IMR-90 (cell line): ENCODE data around the gene LRP1B. TPM values are rescaled to one million over a fixed set of nuclear protein-coding genes. Genes with fewer than 3 reads are reported as not detected.

ENCODE experiments used
- ATAC-seq: fragments of 200-7000 bp; cut with Tn5 transposase; 2 replicates; pipeline ENCODE4 v1.9.1; 2020; ENCODE audit warnings: low read depth, mild to moderate bottlenecking, moderate library complexity
- BruUV-seq: library from RNA; stranded (reverse); fragments of 400-500 nt; replicated peaks from 2 replicates; lab custom pipeline; 2021; lab: Mats Ljungman, UMichigan
- CTCF ChIA-PET: fragments of 300-600 bp; formaldehyde crosslinking; extraction: SDS; loops from one replicate; lab custom pipeline; 2021; ENCODE audit warnings: antibody characterized with exemption; lab: Yijun Ruan, JAX
- POLR2A ChIA-PET: fragments of 300-600 bp; sonication (Branson Sonifier 250); formaldehyde crosslinking; loops from one replicate; lab custom pipeline; 2022; ENCODE audit warnings: antibody characterized with exemption; ENCODE audit not compliant: unreplicated experiment; lab: Charles Lee
- DNase-seq: peaks from one replicate; pipeline ENCODE4 v3.0.0; 2013
- H2AFZ ChIP-seq: replicated peaks from 2 replicates; pipeline ENCODE3; 2013; ENCODE audit warnings: low read length, mild to moderate bottlenecking; ENCODE audit not compliant: poor library complexity
- H2AK5ac ChIP-seq: 2 replicates; pipeline ENCODE4 v1.6.1; 2013; ENCODE audit warnings: low read depth, low read length, inconsistent platforms
- H2AK9ac ChIP-seq: replicated peaks from 2 replicates; pipeline ENCODE3; 2013; ENCODE audit warnings: mild to moderate bottlenecking, low read depth, low read length, moderate library complexity; ENCODE audit not compliant: poor library complexity
- H2BK120ac ChIP-seq: 2 replicates; pipeline ENCODE4 v1.6.1; 2013; ENCODE audit warnings: low read depth, low read length, inconsistent platforms
- H2BK15ac ChIP-seq: 3 replicates; pipeline ENCODE4 v1.6.1; 2013; ENCODE audit warnings: low read depth, low read length, inconsistent platforms
- H2BK20ac ChIP-seq: 2 replicates; pipeline ENCODE4 v1.6.1; 2013; ENCODE audit warnings: low read depth, mild to moderate bottlenecking, inconsistent platforms, low read length, moderate library complexity
- H2BK5ac ChIP-seq: 2 replicates; pipeline ENCODE4 v1.6.1; 2013; ENCODE audit warnings: mild to moderate bottlenecking, low read depth, low read length, inconsistent platforms; ENCODE audit not compliant: poor library complexity, severe bottlenecking
- H3K14ac ChIP-seq: replicated peaks from 2 replicates; pipeline ENCODE4 v1.6.1; 2013; ENCODE audit warnings: low read depth, low read length, inconsistent platforms
- H3K18ac ChIP-seq: 2 replicates; pipeline ENCODE4 v1.6.1; 2013; ENCODE audit warnings: low read depth, low read length, control low read depth
- H3K23ac ChIP-seq: 2 replicates; pipeline ENCODE4 v1.6.1; 2013; ENCODE audit warnings: low read depth, low read length, inconsistent platforms
- H3K27ac ChIP-seq: 2 replicates; pipeline ENCODE4 v1.5.1; 2013; ENCODE audit warnings: mild to moderate bottlenecking, control low read depth, low read length; ENCODE audit not compliant: insufficient read depth
- H3K27me3 ChIP-seq: 2 replicates; pipeline ENCODE4 v1.6.1; 2013; ENCODE audit warnings: low read length; ENCODE audit not compliant: control insufficient read depth, insufficient read depth
- H3K36me3 ChIP-seq: 2 replicates; pipeline ENCODE4 v1.6.1; 2013; ENCODE audit warnings: low read length, mixed read lengths; ENCODE audit not compliant: control insufficient read depth, insufficient read depth
- H3K4ac ChIP-seq: 2 replicates; pipeline ENCODE4 v1.6.1; 2013; ENCODE audit warnings: low read depth, low read length, inconsistent platforms
- H3K4me1 ChIP-seq: 2 replicates; pipeline ENCODE4 v1.6.1; 2013; ENCODE audit warnings: low read length, mixed read lengths; ENCODE audit not compliant: control insufficient read depth, insufficient read depth
- H3K4me2 ChIP-seq: 2 replicates; pipeline ENCODE4 v1.6.1; 2013; ENCODE audit warnings: low read depth, mild to moderate bottlenecking, control low read depth, low read length, moderate library complexity
- H3K4me3 ChIP-seq: 2 replicates; pipeline ENCODE4 v1.5.1; 2013; ENCODE audit warnings: low read depth, mild to moderate bottlenecking, control low read depth, low read length, moderate library complexity; ENCODE audit not compliant: insufficient read depth
- H3K56ac ChIP-seq: 2 replicates; pipeline ENCODE4 v1.6.1; 2013; ENCODE audit warnings: low read length, inconsistent platforms; ENCODE audit not compliant: insufficient read depth; ENCODE audit errors: extremely low read depth
- H3K79me1 ChIP-seq, 2 experiments: 2 replicates each; pipeline ENCODE4 v1.6.1; 2013; ENCODE audit warnings: low read length in 2 of 2, inconsistent platforms in 1 of 2, low read depth in 1 of 2
- H3K9ac ChIP-seq: 2 replicates; pipeline ENCODE4 v1.6.1; 2013; ENCODE audit warnings: low read depth, low read length, control low read depth
- H3K9me1 ChIP-seq: 2 replicates; pipeline ENCODE4 v1.6.1; 2013; ENCODE audit warnings: low read length, inconsistent platforms; ENCODE audit not compliant: insufficient read depth
- H3K9me3 ChIP-seq: 2 replicates; pipeline ENCODE4 v1.6.1; 2013; ENCODE audit warnings: low read length; ENCODE audit not compliant: control insufficient read depth, insufficient read depth
- H4K20me1 ChIP-seq: 2 replicates; pipeline ENCODE4 v1.6.1; 2013; ENCODE audit warnings: low read length, inconsistent platforms; ENCODE audit not compliant: insufficient read depth
- H4K5ac ChIP-seq: 2 replicates; pipeline ENCODE4 v1.6.1; 2013; ENCODE audit warnings: mild to moderate bottlenecking, low read depth, low read length, control low read depth
- H4K8ac ChIP-seq, 2 experiments: 2 replicates each; pipeline ENCODE4 v1.6.1; 2013; ENCODE audit warnings: low read depth in 2 of 2, low read length in 2 of 2, control low read depth in 1 of 2, inconsistent platforms in 1 of 2
- H4K91ac ChIP-seq: 2 replicates; pipeline ENCODE4 v1.6.1; 2013; ENCODE audit warnings: low read depth, low read length, inconsistent platforms; ENCODE audit not compliant: insufficient read depth
- BHLHE40 ChIP-seq: fragments of 150-350 bp; IDR thresholded peaks from 2 replicates; pipeline ENCODE4 v1.6.1; 2016; ENCODE audit warnings: mild to moderate bottlenecking, low read depth, low read length
- CEBPB ChIP-seq: IDR thresholded peaks from 2 replicates; pipeline ENCODE4 v1.6.1; 2012; ENCODE audit warnings: low read depth, low read length, improper control_type of control experiment
- CHD1 ChIP-seq: IDR thresholded peaks from 2 replicates; pipeline ENCODE4 v1.6.1; 2012; ENCODE audit warnings: low read depth, low read length, improper control_type of control experiment
- CTCF ChIP-seq: conservative IDR thresholded peaks from 2 replicates; pipeline ENCODE4 v1.5.1; 2012; ENCODE audit warnings: mild to moderate bottlenecking, low read depth, low read length, improper control_type of control experiment
- ELK1 ChIP-seq: fragments of 150-350 bp; IDR thresholded peaks from 2 replicates; pipeline ENCODE4 v1.6.1; 2016; ENCODE audit warnings: low read depth, mild to moderate bottlenecking, low read length, moderate library complexity, borderline replicate concordance
- FOS ChIP-seq: fragments of 150-350 bp; IDR thresholded peaks from 2 replicates; pipeline ENCODE4 v1.6.1; 2016; ENCODE audit warnings: low read depth, low read length
- MAFK ChIP-seq: IDR thresholded peaks from 2 replicates; pipeline ENCODE4 v1.6.1; 2012; ENCODE audit warnings: low read depth, low read length, improper control_type of control experiment
- MAZ ChIP-seq: IDR thresholded peaks from 2 replicates; pipeline ENCODE4 v1.6.1; 2012; ENCODE audit warnings: low read depth, mild to moderate bottlenecking, low read length, improper control_type of control experiment, moderate library complexity, borderline replicate concordance
- MXI1 ChIP-seq: IDR thresholded peaks from 2 replicates; pipeline ENCODE4 v1.6.1; 2012; ENCODE audit warnings: low read depth, mild to moderate bottlenecking, low read length, moderate library complexity, borderline replicate concordance
- NFE2L2 ChIP-seq: fragments of 150-350 bp; IDR thresholded peaks from 2 replicates; pipeline ENCODE4 v1.6.1; 2016; ENCODE audit warnings: low read depth, mild to moderate bottlenecking, low read length
- POLR2A ChIP-seq: IDR thresholded peaks from 2 replicates; pipeline ENCODE4 v1.6.1; 2012; ENCODE audit warnings: mild to moderate bottlenecking, low read depth, low read length
- RAD21 ChIP-seq: IDR thresholded peaks from 2 replicates; pipeline ENCODE4 v1.6.1; 2012; ENCODE audit warnings: low read length, improper control_type of control experiment
- RCOR1 ChIP-seq: IDR thresholded peaks from 2 replicates; pipeline ENCODE4 v1.6.1; 2012; ENCODE audit warnings: mild to moderate bottlenecking, low read length, improper control_type of control experiment; ENCODE audit not compliant: insufficient replicate concordance
- RFX5 ChIP-seq: IDR thresholded peaks from 2 replicates; pipeline ENCODE4 v1.8.0; 2012; ENCODE audit warnings: low read depth, mild to moderate bottlenecking, low read length, moderate library complexity
- SMC3 ChIP-seq: fragments of 150-350 bp; IDR thresholded peaks from 2 replicates; pipeline ENCODE4 v1.6.1; 2016; ENCODE audit warnings: low read depth, mild to moderate bottlenecking, antibody characterized with exemption, low read length, moderate library complexity
- USF2 ChIP-seq: fragments of 150-350 bp; IDR thresholded peaks from 2 replicates; pipeline ENCODE4 v1.6.1; 2017; ENCODE audit warnings: mild to moderate bottlenecking, antibody characterized with exemption, low read length, low read depth
- WGBS, 2 experiments: methylation state at CpG; one replicate each; pipeline versions ENCODE4 v1.1.5 to v1.1.7; 2013; ENCODE audit warnings: missing lambda C conversion rate in 2 of 2; ENCODE audit not compliant: insufficient read length in 1 of 2; ENCODE audit errors: extremely low coverage in 2 of 2; 5-methylcytosine and 5-hydroxymethylcytosine counted together
- dilution Hi-C: fragments of 300-500 bp; cut with HindIII; formaldehyde crosslinking; loops from one replicate; pipeline ENCODE4 v1.14.3; 2018; ENCODE audit warnings: low sequenced_read_pairs; ENCODE audit not compliant: unreplicated experiment
- in situ Hi-C: fragments of 300-500 bp; cut with MboI; formaldehyde crosslinking; loops from 3 replicates; pipeline ENCODE4 v1.14.3; 2019; ENCODE audit warnings: low sequenced_read_pairs, inconsistent platforms, mixed read lengths
- intact Hi-C: fragments of 100-400 bp; cut with micrococcal nuclease; formaldehyde crosslinking; loops from 2 replicates; pipeline ENCODE4 v1.10.0; 2022
- polyA plus RNA-seq, 3 experiments: library from polyadenylated mRNA; depleted of rRNA; stranded (reverse); fragments of >200 nt; gene quantifications; 2 replicates each; pipeline ENCODE4 v1.2.3, GENCODE V29; 2012; ENCODE audit warnings: low replicate concordance in 1 of 3
- total RNA-seq: library from RNA; depleted of rRNA; stranded (reverse); fragments of >200 nt; gene quantifications from 2 replicates; pipeline ENCODE4 v1.2.3, GENCODE V29; 2012

The LRP1B gene
- total and polyA plus RNA-seq, 2 of the 4 experiments (the other 2 are of a cell fraction): under 0.01 to 0.02 TPM

- Histone ChIP-seq H3K9me3 (no peaks in the 10 kb centered on the region), H3K18ac (no peak overlapping the region), H3K56ac (no peak overlapping the region), H3K4ac (no peak overlapping the region), H2AFZ (no peak overlapping the region), H3K27me3 (no peaks in the 10 kb centered on the region), H3K9ac (no peak overlapping the region), H2BK20ac (no peak overlapping the region), H2AK5ac (no peak overlapping the region), H4K20me1 (no peaks in the 10 kb centered on the region), H4K5ac (no peak overlapping the region), H2BK15ac (no peak overlapping the region), H3K14ac (no peak overlapping the region), H3K23ac (no peak overlapping the region), H4K91ac (no peak overlapping the region), H3K9me1 (no peaks in the 10 kb centered on the region), H3K4me3 (no peak overlapping the region), H4K8ac (no peak overlapping the region), H2BK120ac (no peak overlapping the region), H3K4me1 (no peaks in the 10 kb centered on the region), H3K27ac (no peak overlapping the region), H2AK9ac (no peak overlapping the region), H2BK5ac (no peak overlapping the region), H3K79me1 (no peaks in the 10 kb centered on the region), H3K4me2 (no peak overlapping the region), H3K36me3 (no peaks in the 10 kb centered on the region)
- dilution Hi-C loops (no loop called here), in situ Hi-C loops (no loop called here), intact Hi-C loops (no loop called here)
- ATAC-seq: no peak
- no CpG with 5 or more reads among the region's 1 CpG for WGBS, 2 experiments
- no TSS peak for BruUV-seq
- CTCF ChIA-PET: no interaction called here
- TF ChIP-seq CTCF (no peak), MAZ (no peak), CHD1 (no peak), RCOR1 (no peak), MXI1 (no peak), POLR2A (no peak), BHLHE40 (no peak), NFE2L2 (no peak), CEBPB (no peak), ELK1 (no peak), FOS (no peak), MAFK (no peak), SMC3 (no peak), RAD21 (no peak), USF2 (no peak), RFX5 (no peak)
- POLR2A ChIA-PET: no interaction called here
- DNase-seq: no peak
Observed at GRCh38 chr2:141200191-141200590, 930.6 kb downstream of the LRP1B start.
